GM12801 (cell line): ENCODE measurements around the gene KSR2.

Experiments used
- TF ChIP-seq, protein P1 (sequence below): IDR thresholded peaks from one replicate; pipeline ENCODE4 v1.5.1; 2011; ENCODE audit warnings: control low read depth; ENCODE audit not compliant: insufficient read length; ENCODE audit errors: extremely low read depth

Gene KSR2

DNA sequence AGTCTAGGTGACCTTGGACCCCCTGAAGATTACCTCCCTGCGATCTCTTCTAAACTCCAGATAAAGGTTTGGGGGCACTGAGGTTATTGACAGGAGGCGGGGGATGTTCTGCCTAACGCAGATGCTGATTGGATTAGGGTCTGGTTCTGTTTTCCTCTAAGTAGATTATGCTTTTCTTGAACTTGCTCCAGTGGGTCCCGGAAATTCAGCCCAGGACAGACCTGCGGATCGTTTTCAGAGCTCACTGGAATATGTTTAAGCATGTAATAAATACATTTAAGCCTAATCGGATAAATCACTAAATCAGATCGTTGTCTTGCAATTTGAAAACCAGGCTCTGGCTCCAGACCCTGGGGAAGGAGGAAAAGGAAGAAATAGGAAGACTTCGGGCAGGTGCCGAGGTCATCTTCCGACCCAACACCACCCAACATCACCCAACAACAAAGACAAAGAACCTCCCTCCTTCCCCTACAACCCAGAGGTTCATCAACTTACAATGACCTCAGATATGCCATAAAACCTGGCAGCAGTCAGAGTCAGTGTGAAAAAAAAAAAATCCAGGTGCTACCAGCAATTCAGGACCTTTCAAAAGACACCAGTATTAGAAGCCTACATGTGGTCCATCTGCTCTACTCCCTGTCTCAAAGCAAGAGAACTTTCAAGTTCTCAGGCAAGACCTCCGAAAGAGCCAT lies 148.4 kb downstream of the KSR2 start:
- TF ChIP-seq, protein P1, sequence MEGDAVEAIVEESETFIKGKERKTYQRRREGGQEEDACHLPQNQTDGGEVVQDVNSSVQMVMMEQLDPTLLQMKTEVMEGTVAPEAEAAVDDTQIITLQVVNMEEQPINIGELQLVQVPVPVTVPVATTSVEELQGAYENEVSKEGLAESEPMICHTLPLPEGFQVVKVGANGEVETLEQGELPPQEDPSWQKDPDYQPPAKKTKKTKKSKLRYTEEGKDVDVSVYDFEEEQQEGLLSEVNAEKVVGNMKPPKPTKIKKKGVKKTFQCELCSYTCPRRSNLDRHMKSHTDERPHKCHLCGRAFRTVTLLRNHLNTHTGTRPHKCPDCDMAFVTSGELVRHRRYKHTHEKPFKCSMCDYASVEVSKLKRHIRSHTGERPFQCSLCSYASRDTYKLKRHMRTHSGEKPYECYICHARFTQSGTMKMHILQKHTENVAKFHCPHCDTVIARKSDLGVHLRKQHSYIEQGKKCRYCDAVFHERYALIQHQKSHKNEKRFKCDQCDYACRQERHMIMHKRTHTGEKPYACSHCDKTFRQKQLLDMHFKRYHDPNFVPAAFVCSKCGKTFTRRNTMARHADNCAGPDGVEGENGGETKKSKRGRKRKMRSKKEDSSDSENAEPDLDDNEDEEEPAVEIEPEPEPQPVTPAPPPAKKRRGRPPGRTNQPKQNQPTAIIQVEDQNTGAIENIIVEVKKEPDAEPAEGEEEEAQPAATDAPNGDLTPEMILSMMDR: no peak

DNA sequence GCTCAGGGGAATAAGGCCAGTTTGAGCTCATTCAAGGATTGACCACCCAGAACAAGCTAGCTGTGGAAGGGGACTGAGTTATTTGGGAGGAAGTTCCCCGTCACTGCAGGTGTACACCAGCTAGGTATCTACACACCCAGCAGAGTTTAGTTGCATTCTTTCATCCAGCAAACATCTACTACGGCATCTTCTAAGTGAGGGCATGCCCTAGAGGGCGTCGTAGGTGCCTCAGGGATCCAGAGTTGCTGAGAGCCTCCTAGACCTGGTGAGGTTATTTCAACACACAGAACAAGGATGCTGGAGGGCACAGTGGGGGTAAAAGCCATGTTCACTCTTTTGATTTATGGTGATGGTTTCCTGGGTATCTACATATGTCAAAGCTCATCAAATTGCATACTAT lies 149.6 kb downstream of the KSR2 start:
- TF ChIP-seq, protein P1: no peak

DNA sequence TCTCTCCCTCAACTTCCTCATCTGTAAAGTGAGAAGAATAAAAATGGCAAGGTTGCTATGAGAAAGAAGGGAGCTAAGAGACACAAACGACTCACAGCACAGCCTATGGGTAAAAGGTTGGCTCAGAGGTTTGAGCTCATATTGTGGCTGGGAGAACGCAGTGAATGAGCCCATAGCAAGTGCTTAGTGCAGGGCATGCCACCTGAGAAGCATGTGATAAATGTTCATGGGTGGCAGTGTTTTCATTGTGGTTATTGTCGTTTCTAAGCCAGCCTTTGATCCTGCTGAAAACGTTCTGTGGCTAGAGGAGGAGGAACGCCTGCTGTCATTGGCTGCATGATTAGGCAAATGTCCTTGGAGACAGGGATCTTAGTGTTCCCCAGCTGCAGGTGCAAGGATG lies 150.4 kb downstream of the KSR2 start:
- TF ChIP-seq, protein P1: no peak

DNA sequence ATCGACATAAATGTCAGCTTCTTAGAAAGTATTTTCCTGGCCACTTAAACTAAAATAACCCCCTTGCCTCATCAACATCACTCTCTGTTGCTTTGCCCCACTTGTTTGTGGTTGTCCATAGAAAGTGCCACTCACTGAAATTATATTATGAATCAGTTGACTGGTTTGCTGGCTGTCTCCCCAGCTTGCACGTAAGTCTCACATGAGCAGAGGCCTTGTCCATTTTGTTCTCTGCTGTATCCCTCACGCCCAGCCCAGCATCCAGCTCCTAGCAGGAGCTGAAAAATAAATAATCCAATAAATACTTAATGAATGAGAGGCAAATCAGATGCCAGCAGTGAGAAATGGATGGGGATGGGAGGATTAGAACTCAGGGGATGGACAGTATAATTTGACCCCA lies 159.3 kb downstream of the KSR2 start:
- TF ChIP-seq, protein P1: no peak

DNA sequence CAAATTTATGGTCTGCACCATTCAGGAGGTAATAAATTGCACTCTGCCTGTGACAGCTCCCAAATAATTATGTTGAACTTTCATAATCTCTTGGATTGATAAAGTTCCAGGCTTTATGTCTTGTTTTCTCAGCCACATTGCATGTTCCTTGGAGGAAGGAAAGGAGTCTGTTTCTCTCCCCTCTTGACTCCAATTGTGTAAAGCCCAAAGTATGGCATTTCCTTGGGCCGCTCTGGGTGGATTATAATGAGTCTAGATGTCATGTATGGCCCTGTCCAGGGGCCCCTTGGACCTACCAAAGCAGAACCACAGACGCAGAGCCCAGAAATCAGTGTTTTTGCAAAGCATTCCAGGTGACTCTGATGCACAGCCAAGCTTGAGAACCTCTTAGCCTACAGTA lies 160.8 kb downstream of the KSR2 start:
- TF ChIP-seq, protein P1: no peak

DNA sequence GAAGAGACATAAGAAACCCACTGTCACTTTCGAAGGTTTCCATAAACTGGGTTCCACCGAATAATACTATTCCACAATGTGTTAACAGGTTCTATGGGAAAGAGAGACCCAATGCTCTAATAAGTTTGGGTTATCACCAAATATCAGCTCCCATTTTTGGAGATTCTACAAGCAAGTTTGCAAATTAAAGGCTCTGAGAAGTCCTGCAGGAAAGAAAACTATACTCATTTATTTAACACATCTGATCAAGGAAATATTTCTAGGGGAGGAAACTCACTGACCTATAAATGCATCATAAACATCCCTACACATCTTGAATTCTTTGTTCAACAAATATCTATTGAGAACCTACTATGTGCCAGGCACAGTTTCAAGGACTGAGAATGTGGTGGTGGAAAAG lies 161.4 kb downstream of the KSR2 start:
- TF ChIP-seq, protein P1: no peak

DNA sequence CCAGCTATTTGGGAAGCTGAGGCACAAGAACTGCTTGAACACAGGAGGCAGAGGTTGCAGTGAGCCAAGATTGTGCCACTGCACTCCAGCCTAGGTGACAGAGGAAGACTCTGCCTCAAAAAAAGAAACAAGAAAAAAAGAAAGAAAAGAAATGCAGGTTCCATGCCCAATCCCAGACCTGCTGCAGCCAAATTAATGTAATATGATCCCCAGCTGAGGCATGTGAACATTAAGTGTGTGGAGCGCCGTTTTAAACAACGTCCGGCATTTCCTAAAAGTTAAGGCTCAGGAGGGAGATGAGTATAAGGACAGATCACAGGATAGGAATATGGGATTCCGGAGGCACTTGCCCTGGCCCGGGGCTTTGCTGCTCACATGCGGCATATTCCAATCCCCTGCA lies 162.9 kb downstream of the KSR2 start:
- TF ChIP-seq, protein P1: no peak

DNA sequence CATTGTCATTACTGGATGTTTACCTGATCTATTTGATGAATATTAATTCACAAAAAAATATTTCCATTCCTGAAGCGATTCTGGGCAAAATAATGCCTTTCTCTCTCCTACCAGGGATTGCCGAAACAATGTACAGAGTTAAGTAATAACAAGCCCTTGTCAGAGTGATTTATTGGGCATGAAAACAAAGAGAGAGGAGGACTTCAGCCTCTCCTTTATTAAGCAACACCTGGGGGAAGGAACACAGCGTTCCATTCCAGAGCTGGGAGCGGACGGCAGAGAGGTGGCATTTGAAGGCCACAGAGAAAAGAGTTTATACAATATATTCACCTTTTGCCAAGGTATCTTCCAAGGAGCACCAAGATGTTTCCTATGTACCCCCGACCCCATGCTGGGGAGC lies 165.8 kb downstream of the KSR2 start:
- TF ChIP-seq, protein P1: no peak
